MCF 10A (cell line): ENCODE data around the gene ARHGEF33. TPM values are rescaled to one million over a fixed set of nuclear protein-coding genes. Genes with fewer than 3 reads are reported as not detected.
"Not testable (repeated sequence)": the region's sequence is repeated elsewhere in the genome, so short reads cannot be mapped to it uniquely, and the experiment has no call there.

Source experiments
- BruUV-seq: library from RNA; stranded (reverse); fragments of 400-500 nt; replicated peaks from 2 replicates; lab custom pipeline; 2021; lab: Mats Ljungman, UMichigan
- CTCF ChIA-PET: fragments of 300-600 bp; sonication (Branson Sonifier 250); formaldehyde crosslinking; extraction: SDS; loops from one replicate; lab custom pipeline; 2021; ENCODE audit warnings: antibody characterized with exemption, inconsistent platforms; lab: Yijun Ruan, JAX
- POLR2A ChIA-PET: fragments of 300-600, 350-650 bp; sonication (Branson Sonifier 250); formaldehyde crosslinking; extraction: SDS; loops from one replicate; lab custom pipeline; 2020; ENCODE audit warnings: antibody characterized with exemption, inconsistent platforms; lab: Yijun Ruan, JAX
- DNase-seq: peaks from one replicate; pipeline ENCODE4 v3.0.0-alpha.2; 2018; ENCODE audit not compliant: unreplicated experiment
- H3K27ac Mint-ChIP-seq: one replicate; pipeline ENCODE4 v1.8.0; 2022; ENCODE audit warnings: mild to moderate bottlenecking, low read depth, mixed read lengths; ENCODE audit not compliant: unreplicated experiment
- H3K27me3 Mint-ChIP-seq: one replicate; pipeline ENCODE4 v1.8.0; 2022; ENCODE audit warnings: mixed read lengths; ENCODE audit not compliant: insufficient read depth, unreplicated experiment
- H3K36me3 Mint-ChIP-seq: one replicate; pipeline ENCODE4 v1.8.0; 2022; ENCODE audit warnings: mild to moderate bottlenecking, moderate library complexity, mixed read lengths; ENCODE audit not compliant: insufficient read depth, unreplicated experiment
- H3K4me1 Mint-ChIP-seq: one replicate; pipeline ENCODE4 v1.8.0; 2022; ENCODE audit warnings: mixed read lengths; ENCODE audit not compliant: insufficient read depth, unreplicated experiment
- H3K4me3 Mint-ChIP-seq: one replicate; pipeline ENCODE4 v1.8.0; 2022; ENCODE audit warnings: mild to moderate bottlenecking, moderate library complexity, mixed read lengths; ENCODE audit not compliant: unreplicated experiment
- H3K9me3 Mint-ChIP-seq: one replicate; pipeline ENCODE4 v1.8.0; 2022; ENCODE audit warnings: mixed read lengths; ENCODE audit not compliant: unreplicated experiment
- intact Hi-C: fragments of 100-400 bp; cut with micrococcal nuclease; formaldehyde crosslinking; loops from 2 replicates; pipeline ENCODE4 v1.14.1; 2022
- total RNA-seq: library from RNA; stranded (reverse); gene quantifications from 2 replicates; pipeline ENCODE4 v1.2.3, GENCODE V29; 2022
- TF ChIP-seq, protein P1 (sequence below): fragments of 200-600 bp; IDR thresholded peaks from one replicate; pipeline ENCODE4 v1.8.0; 2022; ENCODE audit warnings: antibody characterized with exemption, mild to moderate bottlenecking; ENCODE audit not compliant: unreplicated experiment

Gene ARHGEF33
- total RNA-seq, 1 experiment from 2014 or later: 0.07 TPM

DNA sequence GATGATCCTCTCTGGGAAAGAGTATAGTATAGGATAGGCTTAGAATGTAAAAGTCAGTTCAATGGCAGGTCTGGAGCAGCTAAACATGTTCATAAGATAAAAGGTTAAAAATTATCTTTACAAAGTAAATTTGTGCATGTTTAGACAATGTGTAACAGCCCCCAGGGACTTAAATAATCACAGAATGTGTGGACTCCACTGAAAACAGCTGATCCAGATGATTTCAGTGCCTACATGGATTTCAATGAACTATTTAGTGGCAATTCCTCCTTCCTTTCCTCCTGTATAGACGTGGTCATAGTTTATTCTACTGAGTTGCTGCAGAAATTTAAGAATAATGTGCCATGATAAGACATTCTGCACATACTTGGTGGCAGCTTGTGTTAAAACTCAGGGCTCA is 42.9 kb downstream of the ARHGEF33 start:
- no peak for DNase-seq
- Mint-ChIP-seq H3K9me3 (no peaks in the 10 kb centered on the region), H3K27me3 (no peaks in the 10 kb centered on the region), H3K36me3 (no peaks in the 10 kb centered on the region), H3K4me3 (no peak overlapping the region), H3K27ac (no peak overlapping the region), H3K4me1 (peaks cover 13% of the 10 kb centered on the region)
- ChIA-PET CTCF (interaction anchor here (0.6 to 1.2 kb wide), 2 partner anchors 15 to 187 kb away, joined by 3 to 6 read pairs; no protein-coding TSS in a partner anchor), POLR2A (interaction anchor here (1.0 kb wide), 1 partner anchor 25 kb away, joined by 4 read pairs; no protein-coding TSS in a partner anchor)
- BruUV-seq: no TSS peak
- TF ChIP-seq, protein P1, sequence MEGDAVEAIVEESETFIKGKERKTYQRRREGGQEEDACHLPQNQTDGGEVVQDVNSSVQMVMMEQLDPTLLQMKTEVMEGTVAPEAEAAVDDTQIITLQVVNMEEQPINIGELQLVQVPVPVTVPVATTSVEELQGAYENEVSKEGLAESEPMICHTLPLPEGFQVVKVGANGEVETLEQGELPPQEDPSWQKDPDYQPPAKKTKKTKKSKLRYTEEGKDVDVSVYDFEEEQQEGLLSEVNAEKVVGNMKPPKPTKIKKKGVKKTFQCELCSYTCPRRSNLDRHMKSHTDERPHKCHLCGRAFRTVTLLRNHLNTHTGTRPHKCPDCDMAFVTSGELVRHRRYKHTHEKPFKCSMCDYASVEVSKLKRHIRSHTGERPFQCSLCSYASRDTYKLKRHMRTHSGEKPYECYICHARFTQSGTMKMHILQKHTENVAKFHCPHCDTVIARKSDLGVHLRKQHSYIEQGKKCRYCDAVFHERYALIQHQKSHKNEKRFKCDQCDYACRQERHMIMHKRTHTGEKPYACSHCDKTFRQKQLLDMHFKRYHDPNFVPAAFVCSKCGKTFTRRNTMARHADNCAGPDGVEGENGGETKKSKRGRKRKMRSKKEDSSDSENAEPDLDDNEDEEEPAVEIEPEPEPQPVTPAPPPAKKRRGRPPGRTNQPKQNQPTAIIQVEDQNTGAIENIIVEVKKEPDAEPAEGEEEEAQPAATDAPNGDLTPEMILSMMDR: no peak
- intact Hi-C loops: no loop called here

DNA sequence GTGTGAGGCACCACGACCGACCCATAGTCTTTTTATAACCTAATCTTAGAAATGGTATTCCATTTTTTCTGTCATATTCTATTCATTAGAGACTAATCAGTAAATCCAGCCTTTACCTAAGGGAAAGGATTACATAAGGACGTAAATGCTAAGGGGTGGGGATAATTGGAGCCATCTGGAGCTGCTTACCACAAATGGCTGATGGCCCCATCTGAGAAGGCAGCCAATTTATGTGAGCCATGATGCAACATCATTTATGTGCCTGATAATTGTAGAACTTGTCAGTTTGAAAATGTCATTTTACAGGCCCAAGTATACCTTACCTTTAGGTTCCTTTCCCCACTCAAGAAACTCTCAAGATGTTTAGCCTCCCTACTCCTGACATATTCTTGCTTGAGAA is 44.0 kb downstream of the ARHGEF33 start:
- intact Hi-C loops: no loop called here
- TF ChIP-seq, protein P1: no peak
- no peaks in the 10 kb centered on the region for H3K9me3 Mint-ChIP-seq
- BruUV-seq: no TSS peak
- H3K36me3 Mint-ChIP-seq: no peaks in the 10 kb centered on the region
- ChIA-PET POLR2A (no interaction called here), CTCF (no interaction called here)
- no peak overlapping the region for H3K27ac Mint-ChIP-seq
- no peaks in the 10 kb centered on the region for H3K27me3 Mint-ChIP-seq
- peaks cover 13% of the 10 kb centered on the region for H3K4me1 Mint-ChIP-seq
- H3K4me3 Mint-ChIP-seq: no peak overlapping the region
- DNase-seq: no peak

DNA sequence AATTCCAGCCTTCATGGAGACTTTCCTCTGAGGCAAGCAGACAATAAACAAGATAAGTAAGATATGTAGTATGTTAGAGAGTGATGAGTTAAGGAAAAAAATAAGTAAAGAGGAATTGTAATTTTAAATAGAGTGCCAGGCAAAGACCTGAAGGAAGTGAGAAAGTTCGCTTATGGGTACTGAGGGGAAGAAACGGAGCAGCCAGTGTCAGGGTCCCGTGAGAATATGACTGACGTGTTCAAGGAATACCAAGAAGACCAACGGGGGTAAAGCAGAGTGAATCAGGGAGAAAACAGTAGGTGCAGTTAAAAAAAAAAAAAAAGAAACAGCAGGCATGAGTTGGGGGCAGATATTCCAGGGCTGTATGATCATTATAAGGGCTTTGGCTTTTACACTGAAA is 45.1 kb downstream of the ARHGEF33 start:
- Mint-ChIP-seq H3K27ac (no peak overlapping the region), H3K36me3 (no peaks in the 10 kb centered on the region), H3K9me3 (no peaks in the 10 kb centered on the region), H3K27me3 (no peaks in the 10 kb centered on the region), H3K4me1 (peaks cover 13% of the 10 kb centered on the region), H3K4me3 (no peak overlapping the region)
- no peak for DNase-seq
- POLR2A ChIA-PET: no interaction called here
- CTCF ChIA-PET: interaction anchor here (3.3 kb wide), 1 partner anchor 13 kb away, joined by 38 read pairs; no protein-coding TSS in a partner anchor
- BruUV-seq: no TSS peak
- intact Hi-C loops: no loop called here
- TF ChIP-seq, protein P1: no peak

DNA sequence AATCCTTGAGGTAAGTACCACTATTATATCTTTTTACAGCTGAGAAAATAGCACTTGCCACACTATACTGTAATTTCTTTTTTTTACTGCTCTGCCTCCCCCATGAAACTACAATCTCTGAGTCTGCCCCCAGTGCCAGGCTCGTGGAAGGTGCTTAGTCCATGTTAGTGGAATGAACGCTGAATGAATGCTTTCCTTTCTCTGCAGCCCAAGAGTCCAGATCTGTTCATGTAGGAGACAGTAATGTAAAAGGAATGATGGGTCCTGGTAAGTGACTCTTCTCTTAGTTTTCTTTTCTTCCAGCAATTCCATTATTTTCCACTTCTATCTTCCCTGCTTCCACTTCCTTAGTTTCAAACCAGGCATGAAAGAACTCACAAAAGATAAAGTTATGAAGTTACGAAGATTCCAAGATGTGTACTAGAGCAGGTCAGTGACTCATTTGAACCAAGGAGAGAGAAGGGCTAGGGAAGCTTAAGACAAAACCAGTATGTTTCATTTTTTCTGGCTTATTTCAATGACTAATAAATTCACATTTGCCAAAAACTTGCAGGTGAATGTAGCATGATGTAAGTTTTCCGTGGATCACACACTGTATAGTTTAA is 46.0 kb downstream of the ARHGEF33 start:
- TF ChIP-seq, protein P1: no peak
- no TSS peak for BruUV-seq
- intact Hi-C loops: no loop called here
- Mint-ChIP-seq H3K36me3 (no peaks in the 10 kb centered on the region), H3K27me3 (no peaks in the 10 kb centered on the region), H3K4me3 (no peak overlapping the region), H3K4me1 (peaks cover 13% of the 10 kb centered on the region), H3K9me3 (no peaks in the 10 kb centered on the region), H3K27ac (peak overlapping the region; percentile 40)
- POLR2A ChIA-PET: interaction anchor here (0.9 kb wide), 1 partner anchor 57 kb away, joined by 3 read pairs; no protein-coding TSS in a partner anchor
- DNase-seq: peak; percentile 34
- CTCF ChIA-PET: interaction anchor here (3.3 kb wide), 1 partner anchor 12 kb away, joined by 38 read pairs; no protein-coding TSS in a partner anchor

DNA sequence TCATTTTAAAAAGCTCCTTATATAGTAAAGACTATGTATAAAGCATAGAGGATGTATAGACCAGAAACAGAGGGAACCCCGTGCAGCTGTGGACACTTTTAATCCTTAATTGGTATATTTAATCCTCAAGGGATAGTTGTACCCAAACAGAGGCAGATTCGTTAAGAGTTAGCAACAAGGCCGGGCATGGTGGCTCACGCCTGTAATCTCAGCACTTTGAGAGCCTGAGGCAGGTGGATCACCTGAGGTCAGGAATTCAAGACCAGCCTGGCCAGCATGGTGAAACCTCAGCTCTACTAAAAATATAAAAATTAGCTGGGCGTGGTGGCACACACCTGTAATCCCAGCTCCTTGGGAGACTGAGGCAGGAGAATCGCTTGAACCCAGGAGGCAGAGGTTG is 46.8 kb downstream of the ARHGEF33 start:
- BruUV-seq, H3K36me3 Mint-ChIP-seq, H3K9me3 Mint-ChIP-seq, POLR2A ChIA-PET, DNase-seq, H3K27me3 Mint-ChIP-seq, H3K27ac Mint-ChIP-seq, H3K4me3 Mint-ChIP-seq, intact Hi-C loops: not testable (repeated sequence)
- peaks cover 13% of the 10 kb centered on the region for H3K4me1 Mint-ChIP-seq
- CTCF ChIA-PET: interaction anchor here (3.3 kb wide), 1 partner anchor 12 kb away, joined by 38 read pairs; no protein-coding TSS in a partner anchor
